ENCODE data around the gene PLCH1. TPM values are rescaled to one million over a fixed set of nuclear protein-coding genes. Genes with fewer than 3 reads are reported as not detected.

The PLCH1 gene
- total RNA-seq, 1 donor, result 0.36 TPM

- no peaks in the 10 kb centered on the region for H3K79me2 ChIP-seq (ENCODE audit: insufficient read depth, low read length)
- no peak for TF ChIP-seq CTCF (IDR thresholded peaks at IDR 0.05; ENCODE audit: extremely low read depth, low read depth, low read length)
- H3K27me3 ChIP-seq (ENCODE audit: insufficient read depth, low read length), result no peaks in the 10 kb centered on the region
- no peak for DNase-seq (ENCODE audit: insufficient read length, low spot score, missing footprints)
- H3K9me3 ChIP-seq (ENCODE audit: low read depth, low read length), result no peaks in the 10 kb centered on the region
- no peak overlapping the region for H3K27ac ChIP-seq (ENCODE audit: low read depth, low read length)
- H3K4me3 ChIP-seq (ENCODE audit: insufficient read depth, low read length), result no peak overlapping the region
- no peak overlapping the region for H2AFZ ChIP-seq (ENCODE audit: low read length)
- no peaks in the 10 kb centered on the region for H4K20me1 ChIP-seq (ENCODE audit: insufficient read depth, low read length)
- H3K4me1 ChIP-seq (ENCODE audit: insufficient read depth, low read length), result peaks cover 8% of the 10 kb centered on the region
- no peak overlapping the region for H3K4me2 ChIP-seq (ENCODE audit: insufficient read depth, low read length)
- H3K36me3 ChIP-seq (ENCODE audit: insufficient read depth, low read length), result no peaks in the 10 kb centered on the region
These were observed 327.8 kb downstream of the PLCH1 start for GRCh38 chr3:155417119-155417517.

- Histone ChIP-seq H3K27ac (ENCODE audit: low read depth, low read length) (peak overlapping the region; percentile 1), H3K36me3 (ENCODE audit: insufficient read depth, low read length) (no peaks in the 10 kb centered on the region), H3K9me3 (ENCODE audit: low read depth, low read length) (no peaks in the 10 kb centered on the region), H4K20me1 (ENCODE audit: insufficient read depth, low read length) (no peaks in the 10 kb centered on the region), H3K4me1 (ENCODE audit: insufficient read depth, low read length) (peaks cover 8% of the 10 kb centered on the region), H3K27me3 (ENCODE audit: insufficient read depth, low read length) (no peaks in the 10 kb centered on the region), H3K4me3 (ENCODE audit: insufficient read depth, low read length) (no peak overlapping the region), H3K79me2 (ENCODE audit: insufficient read depth, low read length) (no peaks in the 10 kb centered on the region), H3K4me2 (ENCODE audit: insufficient read depth, low read length) (no peak overlapping the region), H2AFZ (ENCODE audit: low read length) (no peak overlapping the region)
- peak; percentile 86 for DNase-seq (ENCODE audit: insufficient read length, low spot score, missing footprints)
- no peak for TF ChIP-seq CTCF (IDR thresholded peaks at IDR 0.05; ENCODE audit: extremely low read depth, low read depth, low read length)
These were observed 328.3 kb downstream of the PLCH1 start for GRCh38 chr3:155416500-155417118.

GRCh38 chr3:155412904-155413303, 332.0 kb downstream of the PLCH1 start:
- Histone ChIP-seq H3K27me3 (ENCODE audit: insufficient read depth, low read length) (no peaks in the 10 kb centered on the region), H3K36me3 (ENCODE audit: insufficient read depth, low read length) (no peaks in the 10 kb centered on the region), H3K4me3 (ENCODE audit: insufficient read depth, low read length) (no peak overlapping the region), H3K4me2 (ENCODE audit: insufficient read depth, low read length) (no peak overlapping the region), H4K20me1 (ENCODE audit: insufficient read depth, low read length) (no peaks in the 10 kb centered on the region), H3K4me1 (ENCODE audit: insufficient read depth, low read length) (peaks cover 8% of the 10 kb centered on the region), H3K79me2 (ENCODE audit: insufficient read depth, low read length) (no peaks in the 10 kb centered on the region), H3K9me3 (ENCODE audit: low read depth, low read length) (no peaks in the 10 kb centered on the region), H2AFZ (ENCODE audit: low read length) (no peak overlapping the region), H3K27ac (ENCODE audit: low read depth, low read length) (no peak overlapping the region)
- no peak for TF ChIP-seq CTCF (IDR thresholded peaks at IDR 0.05; ENCODE audit: extremely low read depth, low read depth, low read length)
- no peak for DNase-seq (ENCODE audit: insufficient read length, low spot score, missing footprints)

GRCh38 chr3:155411500-155412223, 333.2 kb downstream of the PLCH1 start:
- H3K27ac ChIP-seq (ENCODE audit: low read depth, low read length), result no peak overlapping the region
- peaks cover 9% of the 10 kb centered on the region for H3K4me1 ChIP-seq (ENCODE audit: insufficient read depth, low read length)
- H3K4me3 ChIP-seq (ENCODE audit: insufficient read depth, low read length), result no peak overlapping the region
- no peaks in the 10 kb centered on the region for H3K9me3 ChIP-seq (ENCODE audit: low read depth, low read length)
- H3K4me2 ChIP-seq (ENCODE audit: insufficient read depth, low read length), result no peak overlapping the region
- TF ChIP-seq CTCF (IDR thresholded peaks at IDR 0.05; ENCODE audit: extremely low read depth, low read depth, low read length), result peak; percentile 43
- no peak overlapping the region for H2AFZ ChIP-seq (ENCODE audit: low read length)
- H3K36me3 ChIP-seq (ENCODE audit: insufficient read depth, low read length), result no peaks in the 10 kb centered on the region
- H4K20me1 ChIP-seq (ENCODE audit: insufficient read depth, low read length), result no peaks in the 10 kb centered on the region
- H3K79me2 ChIP-seq (ENCODE audit: insufficient read depth, low read length), result no peaks in the 10 kb centered on the region
- DNase-seq (ENCODE audit: insufficient read length, low spot score, missing footprints), result no peak
- no peaks in the 10 kb centered on the region for H3K27me3 ChIP-seq (ENCODE audit: insufficient read depth, low read length)
